PFSK-1 (cell line): ENCODE results near the gene MT1G.

Source experiments
- FOXP2 ChIP-seq: optimal IDR thresholded peaks from 2 replicates; pipeline ENCODE3; 2011; ENCODE audit warnings: borderline replicate concordance, control low read depth, inconsistent platforms; ENCODE audit not compliant: insufficient read depth; ENCODE audit errors: extremely low read length, extremely low read depth
- POLR2AphosphoS5 ChIP-seq: IDR thresholded peaks from 2 replicates; pipeline ENCODE4 v1.6.1; 2012; ENCODE audit warnings: low read depth, mild to moderate bottlenecking, control low read depth, low read length, moderate library complexity
- REST ChIP-seq, 2 experiments: IDR thresholded peaks; 2 replicates each; pipeline versions ENCODE4 v1.6.1 to v1.8.0; 2011 to 2012; ENCODE audit warnings: low read depth in 2 of 2, low read length in 2 of 2, control low read depth in 1 of 2, inconsistent platforms in 1 of 2, mild to moderate bottlenecking in 1 of 2, moderate library complexity in 1 of 2; ENCODE audit not compliant: insufficient read depth in 1 of 2
- SIN3A ChIP-seq: IDR thresholded peaks from 2 replicates; pipeline ENCODE4 v1.6.1; 2012; ENCODE audit warnings: mild to moderate bottlenecking, low read length, moderate library complexity, borderline replicate concordance; ENCODE audit not compliant: insufficient read depth
- TAF1 ChIP-seq: IDR thresholded peaks from 2 replicates; pipeline ENCODE4 v1.6.1; 2012; ENCODE audit warnings: low read length, control low read depth, borderline replicate concordance; ENCODE audit not compliant: insufficient read depth

Gene MT1G

GRCh38 chr16:56669005-56669839 lies 1.4 kb upstream of the MT1G start, which contains the start of gene MT1H:
MT1H (plus strand) TSS chr16:56669814; CDS start chr16:56669885, 71 bp downstream.
- TF ChIP-seq FOXP2 (no peak), POLR2AphosphoS5 (no peak), SIN3A (no peak), TAF1 (no peak), REST (IDR thresholded peaks at IDR 0.05; ENCODE audit: insufficient read depth in 1 of 2, low read depth in 2 of 2, low read length in 2 of 2) (no peak)

GRCh38 chr16:56664506-56664905 lies 3.4 kb downstream of the MT1G start:
- TF ChIP-seq FOXP2 = no peak
- no peak for TF ChIP-seq SIN3A
- TF ChIP-seq REST (IDR thresholded peaks at IDR 0.05; ENCODE audit: insufficient read depth in 1 of 2, low read depth in 2 of 2, low read length in 2 of 2) = no peak
- no peak for TF ChIP-seq TAF1
- TF ChIP-seq POLR2AphosphoS5 = no peak

GRCh38 chr16:56662357-56663354 lies 5.2 kb downstream of the MT1G start:
- no peak for TF ChIP-seq SIN3A
- TF ChIP-seq POLR2AphosphoS5 = no peak
- TF ChIP-seq FOXP2 = no peak
- TF ChIP-seq TAF1 = no peak
- no peak for TF ChIP-seq REST (IDR thresholded peaks at IDR 0.05; ENCODE audit: insufficient read depth in 1 of 2, low read depth in 2 of 2, low read length in 2 of 2)

- TF ChIP-seq POLR2AphosphoS5 (no peak), SIN3A (no peak), TAF1 (no peak), REST (IDR thresholded peaks at IDR 0.05; ENCODE audit: insufficient read depth in 1 of 2, low read depth in 2 of 2, low read length in 2 of 2) (no peak), FOXP2 (no peak)
These were observed 9.5 kb downstream of the MT1G start for GRCh38 chr16:56658327-56658875.
